Activated T-helper 17 cell treated with anti-CD3 and anti-CD28 coated beads, Interleukin-2, amount 50 U/mL, for 72 hours (primary cell): ENCODE results near the gene CCDC40. TPM values are rescaled to one million over a fixed set of nuclear protein-coding genes. Genes with fewer than 3 reads are reported as not detected.
A peak's percentile ranks its signal among the peaks of the same experiment; 100 is the strongest.

Experiments
- ATAC-seq: fragments of 150-1000 bp; cut with Tn5 transposase; replicated peaks from 2 replicates; pipeline ENCODE4 v1.10.0; 2021; ENCODE audit warnings: mild to moderate bottlenecking, moderate library complexity
- H3K27ac Mint-ChIP-seq: one replicate; pipeline ENCODE4 v1.8.0; 2022; ENCODE audit warnings: mixed read lengths
- H3K27me3 Mint-ChIP-seq: one replicate; pipeline ENCODE4 v1.8.0; 2022; ENCODE audit warnings: mixed read lengths
- H3K36me3 Mint-ChIP-seq: one replicate; pipeline ENCODE4 v1.8.0; 2022; ENCODE audit warnings: low read depth, mild to moderate bottlenecking, mixed read lengths
- H3K4me1 Mint-ChIP-seq: one replicate; pipeline ENCODE4 v1.8.0; 2022; ENCODE audit warnings: mixed read lengths
- H3K4me3 Mint-ChIP-seq: one replicate; pipeline ENCODE4 v1.8.0; 2022; ENCODE audit warnings: mild to moderate bottlenecking, mixed read lengths
- H3K9me3 Mint-ChIP-seq: one replicate; pipeline ENCODE4 v1.8.0; 2022; ENCODE audit warnings: mixed read lengths
- total RNA-seq, 2 donors: library from RNA; stranded (reverse); gene quantifications; one replicate each; pipeline ENCODE4 v1.2.3, GENCODE V29; 2022

The CCDC40 gene
- total RNA-seq, 2 donors from 2014 or later = 0.69 TPM; not detected in 1

DNA sequence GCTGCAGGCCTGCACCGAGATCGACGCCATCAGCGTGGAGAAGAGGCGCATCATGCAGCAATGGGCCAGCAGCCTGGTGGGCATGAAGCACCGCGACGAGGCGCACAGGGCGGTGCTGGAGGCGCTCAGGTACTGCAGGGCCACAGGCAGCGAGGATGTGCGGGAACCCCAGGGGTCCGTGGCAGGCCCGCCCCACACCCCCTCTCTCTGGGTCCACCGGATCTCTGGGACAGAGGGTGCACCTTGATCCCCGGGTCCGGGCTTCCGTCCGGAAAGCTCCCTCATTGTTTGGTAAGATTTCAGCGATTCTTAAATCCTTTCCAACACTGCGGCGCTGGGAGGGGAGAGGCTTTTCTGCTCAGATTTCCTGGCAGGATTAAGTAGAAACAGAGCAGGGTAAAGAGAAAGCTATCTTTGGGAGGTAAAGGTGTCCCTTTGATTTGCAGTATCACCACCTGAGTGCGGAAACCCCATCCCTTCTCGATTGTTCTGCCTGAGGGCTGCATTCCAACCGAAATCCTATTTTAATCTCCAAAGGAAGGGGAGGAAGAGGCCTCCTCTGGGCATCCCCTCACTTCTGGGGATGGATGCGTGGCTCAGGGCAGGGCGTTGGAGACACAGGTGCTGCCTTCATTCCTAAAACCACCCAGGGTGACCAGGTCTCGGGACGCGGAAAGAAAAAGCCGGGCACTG lies 29.2 kb downstream of the CCDC40 start:
- no peak for ATAC-seq
- Mint-ChIP-seq H3K4me3 (no peak overlapping the region), H3K4me1 (no peaks in the 10 kb centered on the region), H3K27me3 (peaks cover 5% of the 10 kb centered on the region), H3K27ac (no peak overlapping the region), H3K36me3 (no peaks in the 10 kb centered on the region), H3K9me3 (no peaks in the 10 kb centered on the region)

DNA sequence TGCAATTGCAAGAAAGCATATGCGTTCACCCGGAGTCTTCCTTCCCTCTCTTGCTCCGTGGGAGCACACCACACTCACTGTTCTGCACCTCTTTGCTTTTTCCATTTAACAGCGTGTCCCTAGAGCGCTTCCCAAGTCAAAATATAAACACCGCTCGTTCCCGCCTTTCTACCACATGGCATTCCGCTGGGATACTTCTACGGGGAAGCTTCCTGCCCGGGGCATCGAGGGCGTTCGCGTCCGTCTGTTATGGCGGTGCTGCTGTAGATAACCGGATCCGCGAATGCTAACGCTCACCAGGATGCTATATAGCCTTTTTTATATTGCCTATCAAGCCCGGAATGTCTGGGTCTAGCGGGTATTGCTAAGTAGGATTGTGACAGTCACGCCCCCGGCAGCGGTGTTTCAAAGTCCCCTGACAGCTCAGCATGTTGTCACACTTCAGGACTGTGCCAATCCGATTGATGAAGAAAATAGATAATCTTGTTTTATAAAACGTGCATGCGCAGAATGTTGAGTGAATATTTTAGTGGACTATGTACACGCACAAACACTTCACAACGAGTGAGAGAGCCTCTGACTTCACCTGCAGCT lies 31.0 kb downstream of the CCDC40 start:
- ATAC-seq = no peak
- no peaks in the 10 kb centered on the region for H3K36me3 Mint-ChIP-seq
- H3K27ac Mint-ChIP-seq = no peak overlapping the region
- no peak overlapping the region for H3K4me3 Mint-ChIP-seq
- no peaks in the 10 kb centered on the region for H3K4me1 Mint-ChIP-seq
- peaks cover 5% of the 10 kb centered on the region for H3K27me3 Mint-ChIP-seq
- H3K9me3 Mint-ChIP-seq = no peaks in the 10 kb centered on the region

DNA sequence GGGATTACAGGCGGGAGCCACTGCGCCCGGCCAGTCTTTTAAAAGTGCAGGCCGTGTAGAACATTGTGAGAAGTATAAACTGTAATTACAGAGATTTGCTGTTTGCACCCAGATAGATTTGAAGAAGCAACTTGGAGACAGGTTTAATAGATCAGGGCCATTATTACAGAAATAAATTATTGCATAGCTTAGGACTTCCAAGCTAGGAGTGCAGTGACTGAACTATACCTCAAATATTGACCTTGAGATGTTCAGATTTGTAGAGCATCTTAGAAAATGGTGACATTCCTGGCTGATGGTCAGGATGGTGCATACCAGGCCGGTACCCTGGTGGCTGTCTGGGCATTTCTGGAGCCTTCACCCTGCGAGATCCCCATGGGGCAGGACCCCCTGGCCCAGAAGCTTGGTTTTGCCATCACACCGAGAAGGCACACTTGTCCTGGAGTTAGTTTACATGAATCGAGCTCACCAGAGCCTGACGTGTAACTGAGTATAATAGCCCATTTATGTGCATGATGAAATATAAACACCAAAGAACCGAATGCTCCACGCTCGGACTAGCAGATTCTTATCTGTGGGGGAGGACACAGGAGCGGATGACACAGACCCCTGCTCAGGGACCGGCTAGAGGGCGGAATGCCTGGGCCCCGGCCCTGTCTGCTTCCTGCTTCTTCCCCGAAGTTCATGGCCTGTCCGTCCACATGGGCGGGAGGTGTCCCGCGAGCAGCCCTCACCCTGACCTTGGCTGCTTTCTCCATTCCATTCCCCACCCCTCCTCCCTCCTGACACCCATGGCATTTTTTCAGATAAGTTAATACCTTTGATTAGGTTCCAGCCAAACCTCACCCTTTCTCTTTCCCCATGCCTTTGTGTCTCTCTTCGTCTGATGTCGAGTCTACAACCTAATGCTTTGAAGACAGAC lies 32.1 kb downstream of the CCDC40 start:
- no peak for ATAC-seq
- H3K9me3 Mint-ChIP-seq = no peaks in the 10 kb centered on the region
- no peak overlapping the region for H3K4me3 Mint-ChIP-seq
- no peaks in the 10 kb centered on the region for H3K36me3 Mint-ChIP-seq
- peaks cover 5% of the 10 kb centered on the region for H3K27me3 Mint-ChIP-seq
- no peaks in the 10 kb centered on the region for H3K4me1 Mint-ChIP-seq
- peak overlapping the region; percentile 68 for H3K27ac Mint-ChIP-seq

DNA sequence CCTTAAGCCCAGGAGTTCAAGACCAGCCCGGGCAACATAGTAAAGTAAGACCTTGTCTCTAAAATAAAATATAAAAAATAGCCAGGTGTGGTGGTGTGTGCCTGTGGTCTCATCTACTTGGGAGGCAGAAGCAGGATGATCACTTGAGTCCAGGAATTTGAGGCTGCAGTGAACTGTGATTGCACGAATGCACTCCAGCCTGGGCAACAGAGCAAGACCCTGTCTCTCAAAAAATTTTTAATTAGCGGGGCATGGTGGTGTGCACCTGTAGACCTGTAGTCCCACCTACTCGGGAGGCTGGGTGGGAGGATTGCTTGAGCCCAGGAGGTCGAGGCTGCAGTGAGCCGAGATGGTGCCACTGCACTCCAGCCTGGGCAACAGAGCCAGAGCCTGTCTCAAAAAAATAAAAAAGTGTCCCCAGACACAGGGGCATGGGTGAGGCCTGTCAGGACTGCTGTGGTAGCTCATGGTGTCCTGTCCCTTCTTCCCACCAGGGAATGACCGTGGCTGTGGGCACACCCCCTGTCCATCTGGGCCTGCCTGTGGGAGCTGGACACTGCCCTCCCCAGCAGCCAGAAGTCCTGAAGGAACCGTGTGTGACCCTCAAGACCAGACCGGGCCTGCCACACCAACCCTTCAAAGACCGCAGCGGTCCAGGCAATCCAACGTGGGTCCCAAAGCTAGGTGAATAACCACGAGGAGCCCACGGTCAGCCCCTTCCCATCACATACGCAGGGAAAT lies 34.1 kb downstream of the CCDC40 start:
- no peaks in the 10 kb centered on the region for H3K4me1 Mint-ChIP-seq
- peaks cover 5% of the 10 kb centered on the region for H3K27me3 Mint-ChIP-seq
- no peaks in the 10 kb centered on the region for H3K9me3 Mint-ChIP-seq
- ATAC-seq = no peak
- H3K4me3 Mint-ChIP-seq = no peak overlapping the region
- H3K27ac Mint-ChIP-seq = no peak overlapping the region
- no peaks in the 10 kb centered on the region for H3K36me3 Mint-ChIP-seq

DNA sequence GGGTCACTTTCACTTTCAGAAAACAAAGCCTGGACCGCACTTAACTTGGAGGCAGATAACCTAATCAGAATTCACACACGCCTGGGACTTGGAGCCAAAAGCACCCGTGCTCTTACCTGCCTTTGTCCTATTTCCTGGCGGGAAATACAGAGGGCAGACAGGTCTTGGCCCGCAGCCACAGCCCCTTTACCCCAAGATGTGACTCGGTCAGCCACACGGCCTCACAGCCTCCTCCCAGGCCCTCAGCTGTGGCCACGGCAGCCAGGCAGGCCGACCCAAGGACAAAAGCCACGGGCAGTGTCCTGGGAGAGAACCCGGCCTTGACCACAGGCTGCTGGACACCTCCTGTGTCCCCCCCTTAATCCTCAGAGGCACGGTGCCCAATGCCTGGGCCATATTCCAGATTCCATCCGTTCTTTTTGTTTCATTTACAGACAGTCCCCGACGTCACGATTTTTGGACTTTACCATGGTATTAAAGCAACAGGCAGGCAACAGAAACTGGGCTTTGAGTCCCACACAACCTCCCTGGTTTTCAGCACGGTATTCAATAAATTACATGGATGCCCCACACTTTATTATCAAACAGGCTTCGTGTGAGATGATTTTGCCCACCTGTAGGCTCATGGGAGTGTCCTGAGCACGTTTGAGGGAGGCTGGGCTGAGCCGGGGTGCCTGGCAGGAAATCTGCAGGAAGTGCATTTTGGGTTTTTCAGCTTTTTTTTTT lies 34.8 kb downstream of the CCDC40 start:
- Mint-ChIP-seq H3K9me3 (no peaks in the 10 kb centered on the region), H3K27me3 (peaks cover 5% of the 10 kb centered on the region), H3K4me3 (no peak overlapping the region), H3K36me3 (no peaks in the 10 kb centered on the region), H3K4me1 (no peaks in the 10 kb centered on the region), H3K27ac (no peak overlapping the region)
- no peak for ATAC-seq

DNA sequence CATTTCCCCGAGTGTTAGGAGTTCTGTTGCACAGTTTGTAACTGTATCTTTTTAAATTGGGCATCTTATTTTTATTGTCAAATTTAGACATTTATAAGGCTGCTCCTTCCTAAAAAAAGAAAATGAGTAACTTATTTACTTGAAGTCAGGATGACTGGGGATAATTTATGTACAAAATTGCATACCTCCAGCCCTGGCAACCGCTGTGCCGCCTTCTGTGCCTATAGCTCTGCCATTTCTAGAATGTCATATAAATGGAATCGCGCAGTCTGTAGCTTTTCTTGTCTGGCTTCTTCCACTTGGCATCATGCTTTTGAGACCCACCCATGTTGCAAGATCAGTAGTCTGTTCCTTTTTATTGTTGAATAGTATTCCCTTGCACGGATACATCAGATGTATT lies 36.0 kb downstream of the CCDC40 start:
- H3K4me3 Mint-ChIP-seq = no peak overlapping the region
- peaks cover under 1% of the 10 kb centered on the region for H3K27me3 Mint-ChIP-seq
- no peak for ATAC-seq
- no peaks in the 10 kb centered on the region for H3K36me3 Mint-ChIP-seq
- H3K4me1 Mint-ChIP-seq = no peaks in the 10 kb centered on the region
- H3K27ac Mint-ChIP-seq = no peak overlapping the region
- no peaks in the 10 kb centered on the region for H3K9me3 Mint-ChIP-seq

DNA sequence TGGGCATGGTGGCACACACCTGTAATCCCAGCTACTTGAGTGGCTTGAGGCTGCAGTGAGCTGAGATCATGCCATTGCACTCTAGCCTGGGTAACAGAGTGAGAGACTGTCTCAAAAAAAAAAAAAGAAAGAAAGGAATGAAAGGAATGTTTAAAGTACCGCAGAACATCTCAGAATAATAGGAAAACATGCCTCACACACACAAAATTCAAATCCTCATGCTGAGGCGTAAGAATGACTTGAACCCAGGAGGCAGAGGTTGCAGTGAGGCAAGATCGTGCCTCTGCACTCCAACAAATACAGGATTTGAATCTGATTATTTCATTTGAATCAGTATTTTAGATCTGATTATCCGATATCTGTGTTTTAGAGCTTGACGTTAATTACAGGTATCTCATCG lies 43.6 kb downstream of the CCDC40 start:
- Mint-ChIP-seq H3K27me3 (peaks cover 7% of the 10 kb centered on the region), H3K27ac (no peak overlapping the region), H3K4me1 (no peaks in the 10 kb centered on the region), H3K9me3 (no peaks in the 10 kb centered on the region), H3K4me3 (no peak overlapping the region), H3K36me3 (no peaks in the 10 kb centered on the region)
- ATAC-seq = no peak

DNA sequence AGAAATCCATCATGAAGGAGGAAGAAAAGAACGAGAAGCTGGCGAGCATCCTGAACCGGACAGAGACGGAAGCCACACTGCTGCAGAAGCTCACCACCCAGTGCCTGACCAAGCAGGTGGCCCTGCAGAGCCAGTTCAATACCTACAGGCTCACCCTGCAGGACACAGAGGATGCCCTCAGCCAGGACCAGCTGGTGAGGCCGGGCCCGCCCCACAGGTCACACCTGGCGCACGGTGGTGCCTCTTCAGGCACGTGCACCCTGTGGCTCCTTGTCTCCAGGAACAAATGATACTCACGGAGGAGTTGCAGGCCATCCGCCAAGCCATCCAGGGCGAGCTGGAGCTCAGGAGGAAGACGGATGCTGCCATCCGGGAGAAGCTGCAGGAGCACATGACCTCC lies 45.2 kb downstream of the CCDC40 start:
- Mint-ChIP-seq H3K27me3 (peaks cover 7% of the 10 kb centered on the region), H3K9me3 (no peaks in the 10 kb centered on the region), H3K36me3 (no peaks in the 10 kb centered on the region), H3K4me1 (no peaks in the 10 kb centered on the region), H3K27ac (no peak overlapping the region), H3K4me3 (no peak overlapping the region)
- ATAC-seq = no peak

DNA sequence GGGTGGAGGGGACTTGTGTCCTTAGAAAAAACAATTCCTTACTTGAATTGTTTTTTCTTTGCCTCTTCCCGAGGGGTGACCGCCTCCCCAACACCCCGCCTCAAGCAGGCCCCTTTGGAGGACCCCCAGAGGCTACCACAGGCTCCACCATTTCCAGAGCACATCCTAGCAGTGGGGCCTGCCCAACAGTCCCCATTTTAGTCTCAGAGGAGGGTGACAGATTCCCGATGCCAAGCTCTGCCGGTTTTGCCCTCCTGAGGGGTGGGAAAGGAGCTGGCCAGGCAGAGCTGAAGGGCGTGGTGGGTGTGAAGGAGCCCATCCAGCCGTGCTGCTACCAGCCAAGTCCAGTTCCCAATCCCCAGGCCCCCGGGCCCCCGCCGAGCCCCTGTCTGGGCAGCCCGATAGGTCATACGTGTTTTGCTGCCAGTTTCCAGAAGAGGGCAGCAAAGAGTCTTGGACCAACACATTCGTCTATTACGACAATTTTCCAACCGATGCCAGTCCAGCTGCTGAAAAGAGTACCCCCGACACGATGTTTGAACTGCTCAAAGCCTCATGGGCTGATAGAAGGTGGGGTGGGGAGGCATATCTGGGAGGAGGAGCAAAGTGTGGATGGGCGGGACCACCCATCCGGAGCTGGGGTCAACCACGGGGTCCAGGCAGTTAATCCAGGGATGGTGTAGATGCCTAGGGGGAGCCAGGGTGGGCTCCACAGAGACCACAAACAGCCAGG lies 46.1 kb downstream of the CCDC40 start:
- Mint-ChIP-seq H3K4me1 (no peaks in the 10 kb centered on the region), H3K4me3 (no peak overlapping the region), H3K9me3 (no peaks in the 10 kb centered on the region), H3K27ac (peak overlapping the region; percentile 66), H3K36me3 (no peaks in the 10 kb centered on the region), H3K27me3 (peaks cover 9% of the 10 kb centered on the region)
- ATAC-seq = peak; percentile 67

DNA sequence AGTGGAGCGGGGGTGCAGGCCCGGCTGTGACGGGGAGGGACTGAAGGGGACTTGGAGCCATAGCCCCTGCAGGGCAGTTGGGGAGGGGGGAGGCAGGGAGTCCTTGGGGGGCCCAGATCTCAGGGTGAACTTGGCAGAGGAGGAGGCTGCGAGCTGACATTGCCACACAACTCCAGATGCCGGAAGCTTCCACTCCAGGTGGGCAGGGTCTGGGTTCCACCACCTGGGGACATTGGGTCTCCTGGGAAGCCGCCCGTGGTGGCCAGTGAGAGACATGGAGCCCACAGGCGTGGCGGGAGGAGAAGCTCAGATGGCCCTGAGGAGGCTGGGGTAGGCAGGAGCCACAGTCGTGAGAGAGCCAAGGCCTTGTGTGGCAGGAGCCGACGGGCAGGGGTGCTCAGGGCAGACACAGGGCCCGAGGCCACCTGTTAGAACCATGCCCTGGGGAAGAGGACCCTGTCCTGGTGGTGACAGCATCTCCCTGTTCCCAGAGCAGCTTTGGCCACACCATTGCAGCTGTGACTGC lies 46.8 kb downstream of the CCDC40 start:
- H3K27ac Mint-ChIP-seq = peak overlapping the region; percentile 66
- H3K36me3 Mint-ChIP-seq = no peaks in the 10 kb centered on the region
- H3K27me3 Mint-ChIP-seq = peaks cover 6% of the 10 kb centered on the region
- no peaks in the 10 kb centered on the region for H3K9me3 Mint-ChIP-seq
- ATAC-seq = no peak
- H3K4me3 Mint-ChIP-seq = no peak overlapping the region
- H3K4me1 Mint-ChIP-seq = no peaks in the 10 kb centered on the region

DNA sequence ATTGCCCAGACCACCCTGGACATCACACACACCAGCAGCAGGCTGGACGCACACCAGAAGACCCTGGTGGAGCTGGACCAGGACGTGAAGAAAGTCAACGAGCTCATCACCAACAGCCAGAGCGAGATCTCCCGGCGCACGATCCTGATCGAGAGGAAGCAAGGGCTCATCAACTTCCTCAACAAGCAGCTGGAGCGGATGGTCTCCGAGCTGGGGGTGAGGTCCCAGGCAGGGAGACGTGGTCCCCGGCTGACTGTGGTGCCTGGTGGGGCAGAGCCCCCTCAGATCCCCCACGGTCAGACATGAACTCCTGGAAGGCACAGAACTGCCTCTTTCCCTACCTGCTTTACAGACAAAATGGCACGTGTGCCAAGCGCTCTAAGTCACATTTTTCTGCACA lies 48.3 kb downstream of the CCDC40 start:
- no peaks in the 10 kb centered on the region for H3K36me3 Mint-ChIP-seq
- peaks cover 7% of the 10 kb centered on the region for H3K27me3 Mint-ChIP-seq
- no peak overlapping the region for H3K4me3 Mint-ChIP-seq
- no peaks in the 10 kb centered on the region for H3K4me1 Mint-ChIP-seq
- no peak overlapping the region for H3K27ac Mint-ChIP-seq
- no peaks in the 10 kb centered on the region for H3K9me3 Mint-ChIP-seq
- ATAC-seq = no peak

DNA sequence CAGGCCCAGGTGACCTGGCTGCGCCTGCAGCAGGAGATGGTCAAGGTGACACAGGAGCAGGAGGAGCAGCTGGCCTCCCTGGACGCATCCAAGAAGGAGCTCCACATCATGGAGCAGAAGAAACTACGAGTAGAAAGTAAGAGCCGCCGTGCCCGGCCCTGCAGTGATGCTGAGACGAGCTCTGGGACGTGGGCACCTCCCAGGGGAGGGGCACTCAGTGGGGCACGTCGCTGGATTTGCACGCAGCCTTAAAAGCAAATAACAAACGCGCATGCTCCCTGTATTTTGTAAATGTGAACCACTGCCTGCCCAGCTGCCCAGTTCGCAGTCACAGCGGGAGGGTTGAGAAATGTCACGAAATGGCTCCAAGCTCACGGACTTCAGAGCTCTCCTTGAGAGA lies 49.6 kb downstream of the CCDC40 start:
- Mint-ChIP-seq H3K27me3 (peaks cover 7% of the 10 kb centered on the region), H3K36me3 (no peaks in the 10 kb centered on the region), H3K4me3 (no peak overlapping the region), H3K4me1 (no peaks in the 10 kb centered on the region), H3K27ac (no peak overlapping the region), H3K9me3 (no peaks in the 10 kb centered on the region)
- no peak for ATAC-seq

DNA sequence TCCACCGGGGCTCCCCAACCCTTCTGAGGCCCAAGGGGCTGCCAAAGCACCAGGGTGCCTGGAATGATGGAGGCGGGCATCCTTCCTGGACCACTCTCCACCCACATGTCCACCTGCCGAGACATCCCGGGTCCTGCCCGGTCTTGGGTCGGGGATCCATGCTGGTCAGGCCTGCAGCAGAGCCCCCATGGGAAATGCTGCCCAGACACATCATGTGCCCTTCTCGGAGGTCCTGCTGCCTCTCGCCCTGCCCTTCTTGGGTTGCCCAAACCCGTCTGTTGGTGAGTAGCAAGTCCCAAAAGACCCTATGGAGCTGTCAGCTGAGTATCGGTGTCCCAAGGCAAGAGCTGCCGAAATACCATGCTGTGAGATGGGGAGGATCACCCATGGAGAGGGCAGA lies 50.2 kb downstream of the CCDC40 start:
- Mint-ChIP-seq H3K9me3 (no peaks in the 10 kb centered on the region), H3K4me1 (no peaks in the 10 kb centered on the region), H3K27ac (no peak overlapping the region), H3K27me3 (peaks cover 7% of the 10 kb centered on the region), H3K4me3 (no peak overlapping the region), H3K36me3 (no peaks in the 10 kb centered on the region)
- ATAC-seq = no peak
